Activated CD4-positive, alpha-beta T cell treated with anti-CD3 and anti-CD28 coated beads, Interleukin-10, Interleukin-2, amounts not matched to agents 100 ng/mL and 50 ng/mL, durations not matched to agents 16 hours and 8 hours (primary cell): Measurements from ENCODE around the gene MRPL53.
"Not testable (repeated sequence)": the region's sequence is repeated elsewhere in the genome, so short reads cannot be mapped to it uniquely, and the experiment has no call there.

Experiments
- DNase-seq: peaks from one replicate; pipeline ENCODE4 v3.0.0-alpha.2; 2020

Gene MRPL53

DNA sequence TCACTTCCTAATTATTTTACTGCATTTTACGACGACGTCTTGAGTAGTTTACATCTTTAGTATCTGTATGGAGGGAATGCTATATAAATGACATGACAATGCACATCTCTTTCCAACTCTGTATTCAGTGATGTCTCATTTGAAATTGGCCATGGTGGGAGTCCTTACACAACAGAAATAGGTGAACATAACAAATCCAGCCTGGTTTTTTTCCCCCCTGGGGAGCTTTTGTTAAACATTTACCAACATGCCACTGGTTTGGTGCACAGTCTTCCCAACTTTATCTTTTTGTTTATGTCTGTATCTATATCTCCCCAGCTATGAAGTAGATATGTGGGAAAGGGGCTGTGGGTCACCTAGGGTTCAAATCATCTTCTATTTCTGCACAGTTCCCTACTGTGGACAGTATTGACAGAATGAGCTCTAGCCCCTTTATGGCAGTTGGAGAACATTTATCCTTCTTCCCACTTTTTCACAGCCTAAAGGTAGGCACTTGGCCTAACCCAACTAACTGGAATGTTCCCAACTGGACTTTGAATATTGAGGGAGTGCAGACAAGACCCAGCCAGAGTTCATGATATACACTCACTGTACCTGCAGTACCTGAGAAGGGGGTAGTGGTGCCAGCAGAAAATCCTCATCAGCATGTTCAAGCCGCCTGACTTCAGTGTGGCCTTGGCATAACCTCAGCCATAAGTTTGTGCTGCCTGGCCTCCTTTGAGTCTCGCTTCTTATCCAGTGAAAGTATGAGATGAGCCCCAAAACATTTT, 25.1 kb downstream of the MRPL53 start:
- DNase-seq, result no peak

DNA sequence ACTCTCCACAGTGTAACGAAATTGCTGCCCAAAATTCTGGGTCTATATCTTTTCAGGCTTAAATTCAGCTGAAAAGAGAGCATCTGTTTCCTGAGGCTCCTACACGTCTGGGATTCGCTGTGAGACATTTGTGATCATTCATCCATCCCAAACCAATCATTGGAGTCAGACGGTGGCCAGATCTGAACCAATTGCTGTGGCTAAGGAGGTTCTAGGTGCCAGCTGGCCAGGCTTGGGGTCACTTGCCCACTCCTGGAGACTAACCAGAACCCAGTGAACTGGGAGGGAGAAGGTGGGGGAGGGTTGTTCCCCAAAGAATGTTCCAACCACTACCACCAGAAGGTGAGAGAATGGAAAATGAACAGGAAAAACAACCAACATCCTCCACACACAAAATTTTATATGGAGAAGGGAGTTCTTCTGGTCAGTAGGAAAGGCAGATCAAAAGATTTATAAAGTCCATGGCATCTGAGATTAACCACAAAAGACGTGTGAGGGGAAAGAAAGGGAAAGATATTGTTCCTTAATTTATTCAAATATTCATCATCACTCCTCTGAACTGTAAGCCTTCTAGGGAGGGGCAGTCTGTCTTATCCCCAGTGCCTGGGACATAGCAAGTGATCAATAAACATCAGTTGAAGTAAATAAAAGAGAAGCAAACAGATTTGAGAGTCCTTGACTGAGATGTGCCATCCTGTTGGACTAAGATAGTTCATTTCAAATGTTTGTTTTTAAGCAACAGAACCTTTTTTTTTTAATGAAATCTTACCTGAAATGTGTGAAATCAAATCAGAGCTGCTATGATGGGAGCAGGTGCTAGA, 27.8 kb downstream of the MRPL53 start:
- DNase-seq, result no peak

DNA sequence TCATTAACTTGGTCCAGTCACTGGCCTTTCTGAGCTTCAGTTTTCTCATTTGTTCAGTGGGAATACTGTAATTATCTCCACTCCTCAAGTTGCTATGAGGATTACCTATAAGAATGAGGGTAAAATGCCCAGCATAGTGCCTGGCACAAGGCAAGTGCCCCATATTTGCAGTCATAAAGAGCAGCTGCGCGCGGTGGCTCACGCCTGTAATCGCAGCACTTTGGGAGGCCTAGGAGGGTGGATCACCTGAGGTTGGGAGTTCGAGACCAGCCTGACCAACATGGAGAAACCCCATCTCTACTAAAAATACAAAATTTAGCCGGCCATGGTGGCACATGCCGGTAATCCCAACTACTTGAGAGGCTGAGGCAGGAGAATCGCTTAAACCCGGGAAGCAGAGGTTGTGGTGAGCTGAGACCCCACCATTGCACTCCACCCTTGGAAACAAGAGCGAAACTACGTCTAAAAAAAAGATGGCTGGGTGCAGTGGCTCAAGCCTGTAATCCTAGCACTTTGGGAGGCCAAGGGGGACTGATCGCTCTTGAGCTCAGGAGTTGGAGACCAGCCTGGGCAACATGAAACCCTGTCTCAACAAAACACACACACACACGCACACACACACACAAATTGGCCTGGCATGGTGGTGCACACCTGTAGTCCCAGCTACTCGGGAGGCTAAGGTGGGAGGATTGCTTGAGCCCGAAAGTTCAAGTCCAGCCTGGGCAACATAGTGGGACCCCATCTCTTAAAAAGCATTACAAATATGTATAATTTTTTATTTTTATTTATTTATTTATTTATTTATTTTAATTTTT, 29.8 kb downstream of the MRPL53 start:
- DNase-seq, result not testable (repeated sequence)

DNA sequence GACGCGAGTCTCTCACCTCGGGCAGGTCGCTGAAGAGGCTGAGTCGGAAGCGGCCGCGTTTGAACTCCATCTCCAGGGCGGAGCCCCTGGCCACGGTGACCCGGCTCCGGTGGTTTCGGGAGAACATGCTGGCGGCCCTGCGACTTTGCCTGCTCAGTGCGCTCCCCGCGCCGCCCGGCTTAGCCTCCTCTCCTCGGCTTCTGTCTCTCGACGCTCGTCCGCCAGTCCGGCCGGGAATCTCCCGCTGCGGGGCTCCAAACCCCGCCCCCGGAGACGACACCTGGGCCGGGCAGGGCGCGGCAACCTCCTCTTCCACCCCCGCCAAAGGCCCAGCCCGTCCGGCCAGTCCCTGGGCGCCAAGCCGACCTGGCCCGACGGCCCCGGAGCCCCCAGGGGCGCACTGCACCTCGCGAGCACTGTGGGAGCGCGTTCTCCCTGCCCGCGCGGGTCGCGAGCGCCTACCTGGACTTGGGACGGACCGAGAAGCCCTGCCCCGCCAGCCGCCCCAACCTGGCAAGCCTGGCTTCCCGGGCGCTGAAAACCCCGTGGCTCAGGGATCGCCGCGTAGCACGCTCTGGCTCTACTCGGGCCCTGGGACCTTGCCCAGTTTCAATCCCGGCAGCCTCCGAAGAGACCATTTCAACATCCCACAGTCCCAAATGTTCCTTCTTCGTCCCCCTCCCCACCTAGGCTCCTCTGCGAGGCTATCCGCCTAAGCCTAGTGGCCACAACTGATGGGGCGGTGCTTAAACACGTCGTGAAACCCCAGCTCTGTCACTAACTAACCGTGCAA, 30.6 kb downstream of the MRPL53 start, which contains the start of gene RTKN:
Gene RTKN, minus strand, starts transcription at position 248 of the 793 bp plus-strand sequence. Its CDS starts 121 bp downstream, at position 127.
- no peak for DNase-seq

DNA sequence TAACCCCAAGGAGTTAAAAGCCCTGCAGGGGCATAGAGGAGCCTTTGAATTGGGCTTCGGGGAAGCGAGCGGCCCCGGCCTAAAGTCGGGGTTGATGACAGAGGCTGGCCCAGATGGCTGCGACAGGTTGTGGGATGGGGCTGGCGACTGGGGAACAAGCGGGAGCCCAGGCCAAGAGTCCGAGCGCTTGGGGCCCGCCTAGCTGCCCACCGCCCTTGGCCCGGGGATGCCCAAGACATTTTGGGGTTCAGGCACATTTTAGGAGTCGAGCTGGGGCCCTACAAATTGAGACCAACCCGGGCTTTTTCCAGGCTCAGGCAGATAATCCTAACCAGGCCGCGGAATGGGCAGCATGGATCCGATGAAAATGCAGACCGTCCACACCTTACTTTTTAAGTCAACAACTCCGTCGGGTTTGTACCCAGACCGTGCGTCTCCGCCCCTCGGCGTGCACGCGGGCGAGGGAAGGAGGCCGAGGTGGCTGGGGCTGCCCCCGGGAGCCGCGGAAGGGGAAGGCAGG, 31.2 kb downstream of the MRPL53 start:
- DNase-seq, result no peak

DNA sequence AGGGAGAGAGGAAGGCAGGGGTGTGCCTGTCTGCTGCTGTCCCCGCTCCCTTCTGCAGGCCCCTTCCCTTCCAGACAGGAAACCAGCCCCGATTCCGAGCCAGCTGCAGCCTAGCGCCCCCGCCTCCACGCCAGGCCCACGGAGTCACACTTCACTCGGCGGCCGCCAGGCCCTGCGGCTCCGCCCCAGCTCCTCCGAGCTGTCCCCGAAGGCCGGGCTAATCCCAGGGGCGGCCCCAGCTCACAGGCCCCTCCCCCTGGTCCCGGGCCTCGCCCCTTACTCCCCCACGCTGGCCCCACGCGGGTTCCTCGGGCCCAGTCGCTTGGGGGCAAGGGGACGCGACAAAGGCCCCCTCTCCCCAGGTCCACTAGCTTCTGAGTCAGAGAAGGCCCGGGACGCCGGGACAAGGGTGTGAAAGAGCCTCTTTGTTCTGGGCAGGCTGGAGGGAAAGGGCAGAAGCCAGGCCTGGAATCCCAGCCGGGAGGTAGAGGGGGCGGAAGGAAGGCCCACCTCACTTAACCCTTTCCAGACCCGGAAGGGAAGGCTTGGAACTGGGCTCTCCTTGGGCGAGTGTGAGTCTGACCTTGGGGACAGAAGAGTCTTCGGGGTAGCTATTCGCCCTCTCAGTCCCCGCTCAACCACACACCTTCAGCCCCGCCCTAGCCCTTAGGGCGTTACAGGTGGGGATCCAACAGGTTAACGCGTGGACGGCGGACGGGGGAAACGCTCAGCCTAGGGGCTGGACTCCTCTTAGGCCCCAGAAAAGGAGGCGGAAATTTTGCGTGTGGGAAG, 31.9 kb downstream of the MRPL53 start:
- DNase-seq, result peak; percentile 54

DNA sequence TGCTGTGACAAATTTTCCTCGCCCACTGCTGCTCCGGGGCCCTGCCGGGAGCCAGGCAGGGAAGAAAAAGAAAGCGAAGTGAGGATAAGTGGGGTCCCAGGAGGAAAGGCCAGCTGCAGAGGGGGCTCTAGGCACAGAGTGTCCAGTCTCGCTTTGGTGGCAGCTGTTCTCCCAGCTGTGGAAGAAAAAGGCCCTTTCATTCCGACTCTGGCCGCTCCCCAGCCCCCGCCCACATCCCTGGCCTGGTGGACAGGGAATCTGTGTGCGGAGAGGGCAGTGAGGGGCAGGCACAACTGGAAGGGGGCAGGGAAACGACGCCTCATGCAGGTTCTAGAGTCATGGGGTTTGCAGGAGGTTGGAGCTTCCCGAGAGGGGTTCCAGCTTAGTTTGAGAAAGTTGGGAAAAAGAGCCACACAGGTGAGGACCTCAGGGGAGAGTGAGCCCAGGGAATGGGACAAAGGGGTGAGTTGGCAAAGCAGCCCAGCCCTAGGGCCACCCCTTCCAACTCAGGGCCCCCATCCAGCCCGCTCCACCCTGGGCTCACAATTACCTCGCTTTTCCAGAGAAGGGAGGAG, 32.6 kb downstream of the MRPL53 start:
- no peak for DNase-seq

DNA sequence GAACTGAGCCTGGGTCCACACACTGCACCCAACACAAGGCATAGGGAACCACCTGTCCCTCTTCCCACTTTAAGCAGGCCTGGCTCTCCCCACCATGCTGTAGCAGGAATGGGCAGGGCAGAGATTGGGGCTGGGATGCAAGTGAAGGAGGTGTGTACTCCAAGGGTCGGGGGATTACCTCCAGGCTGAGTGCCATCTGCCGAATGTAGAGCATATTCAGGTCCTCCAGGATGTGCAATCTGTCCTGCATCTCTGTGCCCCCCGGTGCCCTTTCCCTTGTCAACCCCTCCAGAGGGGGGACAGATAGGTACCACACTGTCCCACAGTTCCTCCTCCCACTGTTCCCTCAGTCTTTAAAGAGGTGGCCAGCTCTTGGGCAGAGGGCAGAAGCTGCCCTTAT, 33.1 kb downstream of the MRPL53 start:
- DNase-seq, result no peak

DNA sequence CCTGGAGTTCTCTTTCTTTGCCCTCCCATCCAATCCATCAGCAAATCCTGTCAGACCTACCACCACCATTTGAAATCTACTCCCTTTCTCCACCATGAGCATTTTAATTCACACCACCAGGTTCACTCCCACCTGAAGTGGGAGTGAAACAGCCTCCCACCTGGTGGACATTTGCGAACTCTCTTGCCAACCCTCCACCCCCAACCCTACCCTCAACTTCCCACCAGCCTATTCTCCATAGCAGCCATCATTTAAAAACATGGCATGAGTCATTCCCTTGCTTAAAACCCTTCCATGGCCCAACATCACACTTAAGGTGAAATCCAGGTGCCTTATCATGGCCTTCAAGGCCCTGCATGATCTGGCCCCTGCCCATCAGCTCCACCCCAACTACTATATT, 34.2 kb downstream of the MRPL53 start:
- DNase-seq, result no peak

DNA sequence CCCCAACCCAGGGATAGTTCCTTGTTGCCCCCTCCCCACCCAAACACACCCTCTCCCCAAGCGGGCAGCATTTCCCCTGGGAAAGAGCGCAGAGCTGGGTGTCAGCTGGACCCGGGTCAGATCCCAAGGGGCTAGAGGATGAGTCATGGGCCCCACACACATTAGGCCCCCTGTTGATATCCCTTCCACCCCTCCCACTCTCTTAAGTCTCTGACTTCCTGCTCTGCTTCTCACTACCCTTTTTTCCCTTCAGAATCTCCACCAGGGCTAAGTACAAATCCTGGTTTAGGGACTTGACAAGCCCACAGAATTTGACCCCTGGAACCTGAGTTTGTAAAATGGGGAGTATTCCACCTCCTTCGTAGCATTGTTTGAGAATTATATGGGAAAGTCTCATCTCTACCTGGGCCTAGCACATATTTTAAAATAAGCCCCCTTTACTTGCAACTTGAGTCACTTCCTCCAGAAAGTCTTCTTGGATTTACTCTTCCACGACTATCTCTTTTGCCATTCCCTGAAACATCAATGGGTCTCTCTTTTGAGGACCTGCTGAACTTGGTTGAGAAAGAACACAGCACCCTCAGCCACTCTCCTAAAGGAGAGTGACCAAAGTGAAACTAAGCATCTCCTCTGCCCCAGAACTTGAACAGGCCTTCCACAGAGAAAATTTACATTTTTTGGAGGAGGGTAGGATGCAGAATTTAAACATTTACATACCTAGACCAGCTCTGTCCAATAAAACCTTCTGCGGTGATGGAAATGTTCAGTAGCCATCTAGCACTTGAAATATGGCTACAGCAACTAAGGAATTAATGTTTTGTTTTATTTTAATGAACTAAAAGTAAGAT, 35.4 kb downstream of the MRPL53 start:
- DNase-seq, result no peak

DNA sequence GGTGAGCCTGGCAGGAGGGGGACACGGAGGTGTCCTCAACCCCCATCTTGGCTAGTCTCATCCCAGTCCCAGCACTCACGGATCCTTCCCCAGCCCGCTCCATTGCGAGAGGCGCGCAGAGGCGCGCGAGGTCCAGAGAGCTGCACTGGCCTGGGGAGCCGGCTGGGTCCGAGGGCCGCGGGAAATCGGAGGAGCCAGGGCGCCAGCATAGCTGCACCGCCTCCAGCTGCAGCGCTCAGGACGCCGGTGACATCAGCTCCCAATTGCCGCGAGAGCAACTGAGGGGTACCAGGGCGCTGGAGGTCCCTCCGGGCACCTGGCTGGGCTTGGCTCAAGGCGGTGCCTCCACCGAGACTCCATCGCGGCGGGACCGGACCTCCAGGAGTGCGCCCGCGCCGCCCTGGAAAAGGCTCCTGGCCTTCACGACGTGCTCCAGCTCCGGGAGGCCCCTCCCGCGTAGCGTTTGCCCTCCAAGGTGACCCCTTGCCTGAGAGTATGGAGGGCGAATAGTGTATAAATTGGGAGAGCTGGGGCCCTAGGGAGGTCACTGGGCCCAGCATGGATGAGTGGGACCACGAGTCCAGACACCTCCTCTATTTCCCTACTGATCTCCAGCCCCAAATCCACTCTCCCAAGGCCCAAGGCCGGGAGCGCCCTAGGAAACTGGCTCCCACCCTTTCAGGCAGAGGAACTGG, 36.2 kb downstream of the MRPL53 start:
- no peak for DNase-seq

DNA sequence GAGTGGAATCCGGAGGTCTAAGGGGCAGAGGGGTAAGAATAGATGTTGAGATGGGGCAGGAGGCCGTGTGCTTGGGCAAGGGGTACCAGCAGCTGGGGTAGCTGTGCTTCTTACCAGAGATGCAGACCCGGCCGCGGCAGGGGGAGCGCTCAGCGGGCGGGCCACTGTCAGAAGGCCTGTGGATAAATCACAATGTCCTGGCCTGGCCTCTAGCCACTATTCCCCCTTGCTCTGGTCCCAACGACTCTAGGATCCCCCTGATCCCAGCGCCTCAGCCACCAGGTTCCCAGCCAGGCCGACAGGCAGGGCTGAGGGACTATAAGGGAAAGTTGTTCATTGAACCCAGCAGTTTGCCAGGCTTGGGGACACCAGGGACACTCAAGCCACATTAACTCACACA, 42.0 kb downstream of the MRPL53 start:
- no peak for DNase-seq

DNA sequence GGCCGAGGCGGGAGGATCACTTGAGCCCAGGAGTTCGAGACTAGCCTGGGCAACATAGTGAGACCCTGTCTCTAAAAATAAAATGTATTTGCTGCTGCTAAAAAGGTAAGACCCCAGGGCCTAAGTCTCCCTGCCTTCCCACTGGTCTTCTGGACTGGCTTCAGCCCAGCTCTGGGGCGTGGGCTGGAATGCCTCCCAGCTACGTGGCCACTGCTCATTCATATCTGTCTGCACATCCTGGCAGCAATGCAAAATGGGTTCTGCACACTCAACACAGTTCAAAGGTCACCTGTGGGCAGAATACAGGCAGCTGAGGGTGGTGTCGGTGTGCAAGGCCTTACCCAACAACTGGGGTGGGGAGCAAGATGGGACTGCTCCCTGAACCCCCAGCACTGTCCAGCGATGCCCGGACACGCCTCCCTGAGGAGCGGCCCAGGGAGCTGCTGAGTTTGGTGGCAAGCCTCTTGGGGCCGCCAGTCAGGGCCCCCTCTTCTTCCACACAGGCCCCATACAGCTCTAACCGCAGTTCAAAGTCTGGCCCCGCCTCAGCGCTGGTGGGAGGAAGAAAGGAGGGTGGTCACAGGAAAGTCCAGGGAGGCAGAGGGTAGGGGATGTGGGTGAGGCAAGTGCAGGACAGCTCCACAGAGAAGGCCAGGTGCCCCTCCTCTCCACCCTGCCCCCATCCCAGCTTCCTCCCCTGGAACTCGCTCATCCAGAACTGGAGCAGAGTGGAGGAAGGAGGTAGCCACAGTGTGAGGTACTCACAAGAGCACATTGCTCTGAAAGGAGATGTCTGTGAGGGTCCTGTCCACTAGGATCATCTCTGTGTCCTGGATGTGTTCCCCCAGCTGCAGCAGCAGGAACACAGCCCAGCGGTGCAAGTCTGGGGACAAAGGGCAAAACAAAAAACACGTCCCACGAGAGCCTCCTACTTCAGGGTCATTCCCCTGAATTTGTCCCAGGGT, 42.7 kb downstream of the MRPL53 start:
- no peak for DNase-seq

DNA sequence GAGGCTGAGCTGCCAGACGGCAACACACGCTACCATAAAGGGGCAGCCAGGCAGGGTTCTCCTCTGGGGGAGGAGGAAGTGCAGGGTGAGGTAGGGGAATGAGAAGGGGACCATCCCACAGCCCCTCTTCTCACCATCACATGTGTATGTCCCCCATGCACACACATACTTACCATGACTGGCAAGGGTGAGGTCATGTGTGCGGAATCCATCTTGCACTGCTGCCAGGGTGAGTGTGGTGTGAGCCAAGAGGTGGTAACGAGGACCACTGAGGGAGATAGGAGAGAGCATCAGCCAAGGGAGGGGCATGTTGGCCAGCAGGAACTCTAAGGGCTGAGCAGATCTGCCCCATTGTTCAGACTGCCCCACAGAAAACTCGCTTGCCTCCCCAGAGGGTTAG, 43.8 kb downstream of the MRPL53 start:
- no peak for DNase-seq

DNA sequence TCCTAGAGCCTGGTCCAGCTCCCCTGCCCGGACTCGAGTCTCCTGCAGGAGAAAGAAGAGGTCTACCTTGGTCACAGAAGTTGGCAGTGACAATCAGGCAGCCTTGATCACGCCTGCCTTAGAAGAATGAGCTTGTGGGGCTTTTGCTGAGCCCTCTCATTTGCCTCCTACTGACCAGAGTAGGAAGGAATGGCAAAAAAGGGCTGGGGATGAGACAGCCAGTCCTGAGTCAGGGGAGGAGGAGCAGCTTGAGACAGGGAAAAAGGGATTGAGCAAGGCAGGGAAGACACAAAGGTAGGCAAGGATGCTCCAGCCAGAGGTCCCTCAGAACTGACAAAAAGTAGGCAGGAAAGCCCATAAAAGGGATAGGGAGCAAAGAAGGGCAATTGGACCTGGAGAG, 44.9 kb downstream of the MRPL53 start:
- no peak for DNase-seq

DNA sequence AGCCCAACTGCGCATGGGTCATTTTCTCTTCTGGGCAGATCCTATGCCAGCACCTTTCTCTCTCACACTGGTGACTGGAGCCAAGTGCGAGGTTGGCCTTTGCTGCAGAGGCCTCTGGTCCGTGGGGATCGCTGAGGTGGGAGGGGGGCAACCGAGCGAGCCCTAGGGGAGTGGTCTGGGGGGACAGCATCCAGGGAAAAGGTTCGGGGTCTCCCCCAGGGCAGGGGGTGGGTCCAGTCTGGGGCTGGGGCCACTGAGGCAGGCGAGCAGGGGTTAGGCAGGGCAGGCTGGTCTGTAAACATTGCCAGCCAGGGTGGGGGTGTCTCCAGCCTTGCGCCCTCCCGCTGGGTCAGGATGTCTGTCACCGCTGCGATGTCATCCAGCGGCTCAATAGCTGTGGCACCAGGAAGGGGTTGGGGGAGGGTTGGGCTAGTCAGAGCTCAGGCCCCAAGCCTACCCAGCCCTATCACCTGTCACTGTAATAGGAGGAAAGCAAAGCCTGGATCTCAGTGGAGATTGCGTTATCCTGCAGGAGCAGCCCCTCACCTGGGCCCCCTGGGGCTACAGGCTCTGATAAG, 46.2 kb downstream of the MRPL53 start:
- DNase-seq, result no peak

DNA sequence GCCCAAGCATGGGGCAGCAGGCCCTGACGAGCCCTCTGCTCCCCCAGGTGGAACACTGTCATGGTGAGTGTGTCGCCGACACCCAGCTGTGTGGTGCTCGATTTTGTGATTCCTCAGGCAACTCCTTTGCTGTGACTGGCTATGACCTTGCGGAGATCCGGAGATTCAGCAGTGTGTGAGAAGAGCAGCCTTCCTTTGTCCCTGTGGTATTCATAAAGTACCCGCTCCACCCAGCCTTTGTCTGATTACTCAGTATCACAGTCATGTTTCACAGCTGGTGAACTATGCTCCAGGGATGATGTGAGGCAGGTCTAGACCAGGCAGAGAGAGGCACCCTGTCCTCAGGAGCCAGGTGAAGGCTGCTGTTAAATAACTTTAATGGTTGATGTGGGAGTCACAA, 47.0 kb downstream of the MRPL53 start:
- no peak for DNase-seq

DNA sequence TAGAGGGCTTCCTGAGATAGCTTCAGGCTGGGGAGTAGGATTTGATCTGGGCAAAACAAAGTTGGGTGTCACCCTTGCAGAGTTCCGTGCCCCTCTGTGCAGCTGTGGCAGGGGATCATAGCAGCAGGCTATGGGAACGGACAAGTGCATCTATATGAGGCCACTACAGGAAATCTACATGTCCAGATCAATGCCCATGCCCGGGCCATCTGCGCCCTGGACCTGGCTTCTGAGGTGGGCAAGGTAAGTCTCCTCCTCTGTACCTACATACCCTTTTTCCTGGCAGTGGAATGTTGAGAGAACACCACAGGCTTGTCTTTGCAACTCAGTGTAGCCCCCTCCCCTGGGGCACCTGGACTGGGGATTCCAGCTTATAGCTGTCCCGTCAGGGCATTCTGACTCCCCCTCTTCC, 47.5 kb downstream of the MRPL53 start:
- DNase-seq, result no peak
